OCI-LY7 (cell line): Measurements from ENCODE around the gene YPEL3. TPM values are rescaled to one million over a fixed set of nuclear protein-coding genes. Genes with fewer than 3 reads are reported as not detected.
A peak's percentile ranks its signal among the peaks of the same experiment; 100 is the strongest.

Experiments used
- BruUV-seq: library from RNA; stranded (reverse); fragments of 400-500 nt; replicated peaks from 2 replicates; lab custom pipeline; 2021; lab: Mats Ljungman, UMichigan
- CTCF ChIA-PET: fragments of 300-600 bp; sonication (Branson Sonifier 250); formaldehyde crosslinking; loops from one replicate; lab custom pipeline; 2022; ENCODE audit warnings: antibody characterized with exemption; ENCODE audit not compliant: unreplicated experiment; lab: Charles Lee
- POLR2A ChIA-PET: fragments of 300-600 bp; sonication (Branson Sonifier 250); formaldehyde crosslinking; loops from one replicate; lab custom pipeline; 2022; ENCODE audit warnings: antibody characterized with exemption; lab: Charles Lee
- DNase-seq: peaks from one replicate; pipeline ENCODE4 v3.0.0-alpha.2; 2015; ENCODE audit warnings: low spot score
- H2AFZ ChIP-seq: fragments of 200-600 bp; sonication (generic), shearing (Covaris generic); 2 replicates; pipeline ENCODE4 v1.6.1; 2014; ENCODE audit warnings: mild to moderate bottlenecking, antibody characterized with exemption, low read length, moderate library complexity
- H3K27ac ChIP-seq: fragments of 200-600 bp; sonication (generic); 2 replicates; pipeline ENCODE4 v1.5.1; 2014; ENCODE audit warnings: mixed run types, low read depth, mild to moderate bottlenecking, moderate library complexity, low read length, inconsistent platforms; ENCODE audit not compliant: poor library complexity, severe bottlenecking
- H3K36me3 ChIP-seq: fragments of 200-600 bp; sonication (generic); 2 replicates; pipeline ENCODE4 v1.6.1; 2014; ENCODE audit warnings: mild to moderate bottlenecking, antibody characterized with exemption, low read length, moderate library complexity, mixed read lengths; ENCODE audit not compliant: insufficient read depth
- H3K4me1 ChIP-seq: fragments of 200-600 bp; sonication (generic); 2 replicates; pipeline ENCODE4 v1.5.1; 2014; ENCODE audit warnings: mild to moderate bottlenecking, low read length; ENCODE audit not compliant: insufficient read depth, poor library complexity, severe bottlenecking
- H3K4me2 ChIP-seq: fragments of 200-600 bp; sonication (generic); 2 replicates; pipeline ENCODE4 v1.6.1; 2014; ENCODE audit warnings: mild to moderate bottlenecking, low read length
- H3K4me3 ChIP-seq: fragments of 200-600 bp; sonication (generic); 2 replicates; pipeline ENCODE4 v1.5.1; 2014; ENCODE audit warnings: mild to moderate bottlenecking, low read depth, low read length; ENCODE audit not compliant: poor library complexity, severe bottlenecking
- H3K79me2 ChIP-seq: fragments of 200-600 bp; sonication (generic); 2 replicates; pipeline ENCODE4 v1.6.1; 2016; ENCODE audit warnings: low read depth, mild to moderate bottlenecking, low read length, moderate library complexity, mixed read lengths; ENCODE audit not compliant: insufficient read depth
- H3K9me2 ChIP-seq: fragments of 200-600 bp; sonication (generic); 2 replicates; pipeline ENCODE4 v1.6.1; 2016; ENCODE audit warnings: mild to moderate bottlenecking, low read length, mixed read lengths; ENCODE audit not compliant: insufficient read depth
- H3K9me3 ChIP-seq: fragments of 200-600 bp; sonication (generic); 2 replicates; pipeline ENCODE4 v1.6.1; 2014; ENCODE audit warnings: mild to moderate bottlenecking, mixed run types, low read length, mixed read lengths
- H4K20me1 ChIP-seq: fragments of 200-600 bp; sonication (generic); 2 replicates; pipeline ENCODE4 v1.6.1; 2014; ENCODE audit warnings: mild to moderate bottlenecking, antibody characterized with exemption, low read length, moderate library complexity, mixed read lengths; ENCODE audit not compliant: insufficient read depth
- CTCF ChIP-seq: fragments of 200-600 bp; sonication (generic); conservative IDR thresholded peaks from 2 replicates; pipeline ENCODE4 v1.5.1; 2014; ENCODE audit warnings: mild to moderate bottlenecking, antibody characterized with exemption, low read length, moderate library complexity, mixed read lengths
- EZH2phosphoT487 ChIP-seq: fragments of 200-600 bp; sonication (generic); IDR thresholded peaks from 2 replicates; pipeline ENCODE4 v1.6.1; 2018; ENCODE audit warnings: low read depth, borderline replicate concordance, mild to moderate bottlenecking, mixed run types, antibody characterized with exemption, low read length, moderate library complexity, mixed read lengths
- intact Hi-C: fragments of 100-400 bp; cut with micrococcal nuclease; formaldehyde crosslinking; loops from one replicate; pipeline ENCODE4 v1.10.0; 2022; ENCODE audit not compliant: unreplicated experiment
- total RNA-seq, 2 experiments: library from RNA; depleted of rRNA in 1 of 2; stranded (reverse); fragments of >200 nt in 1 of 2; shearing (Covaris generic) in 1 of 2; gene quantifications; 2 replicates each; pipeline ENCODE4 v1.2.3, GENCODE V29; 2014 to 2022

YPEL3 gene
- total RNA-seq, 2 experiments from 2014 or later: 17.5 to 34.5 TPM

- H3K4me2 ChIP-seq: peak overlapping the region; percentile 99; the same call in 1 of the 2 replicates
- no peaks in the 10 kb centered on the region for H3K9me3 ChIP-seq
- no TSS peak for BruUV-seq
- peaks cover 75% of the 10 kb centered on the region for H3K36me3 ChIP-seq
- no peak for TF ChIP-seq CTCF
- no peak for TF ChIP-seq EZH2phosphoT487
- H4K20me1 ChIP-seq: peaks cover 5% of the 10 kb centered on the region
- no peak overlapping the region for H2AFZ ChIP-seq
- H3K9me2 ChIP-seq: no peaks in the 10 kb centered on the region
- CTCF ChIA-PET: no interaction called here
- H3K79me2 ChIP-seq: peaks cover 37% of the 10 kb centered on the region
- no peak for DNase-seq
- POLR2A ChIA-PET: interaction anchor here (0.7 to 1.5 kb wide), 3 partner anchors 14 to 258 kb away, joined by 3 read pairs; partner anchors contain the start of genes INO80E and TBX6
- H3K4me3 ChIP-seq: no peak overlapping the region
- intact Hi-C loops: no loop called here
- H3K27ac ChIP-seq: no peak overlapping the region
- H3K4me1 ChIP-seq: peaks cover 26% of the 10 kb centered on the region
Measured at GRCh38 chr16:30077656-30078055, 18.4 kb downstream of the YPEL3 start.

- POLR2A ChIA-PET: interaction anchor here (0.7 to 1.5 kb wide), 4 partner anchors 10 to 80 kb away, joined by 3 to 5 read pairs (median 4); partner anchors contain the start of genes INO80E and TBX6
- peak overlapping the region; percentile 0; the same call in 1 of the 2 replicates for H2AFZ ChIP-seq
Measured at GRCh38 chr16:30076276-30076791, 19.7 kb downstream of the YPEL3 start.

More at GRCh38 chr16:30076276-30076791, 19.7 kb downstream of the YPEL3 start:
- peaks cover 26% of the 10 kb centered on the region for H3K4me1 ChIP-seq
- BruUV-seq: no TSS peak
- no peaks in the 10 kb centered on the region for H3K9me2 ChIP-seq
- intact Hi-C loops: no loop called here
- CTCF ChIA-PET: no interaction called here
- H3K4me3 ChIP-seq: peak overlapping the region; percentile 98
- peaks cover 37% of the 10 kb centered on the region for H3K79me2 ChIP-seq
- no peak for TF ChIP-seq EZH2phosphoT487
- TF ChIP-seq CTCF: no peak
- H3K27ac ChIP-seq: peak overlapping the region; percentile 51
- no peak for DNase-seq
- peaks cover 78% of the 10 kb centered on the region for H3K36me3 ChIP-seq
- H3K4me2 ChIP-seq: peak overlapping the region; percentile 99
- no peaks in the 10 kb centered on the region for H3K9me3 ChIP-seq
- H4K20me1 ChIP-seq: peaks cover 5% of the 10 kb centered on the region
